Lower lobe of right lung (tissue), 2 donors: ENCODE results near the gene SPN. TPM values are rescaled to one million over a fixed set of nuclear protein-coding genes. Genes with fewer than 3 reads are reported as not detected.

ENCODE experiments used
- ATAC-seq, 2 donors: fragments of 200-7000 bp; cut with Tn5 transposase; one replicate each; pipeline ENCODE4 v1.9.1; 2020 to 2022; ENCODE audit warnings: mild to moderate bottlenecking in 2 of 2, moderate library complexity in 2 of 2
- DNase-seq: peaks from one replicate; pipeline ENCODE4 v3.0.0-alpha.2; 2020
- H3K27ac ChIP-seq: fragments of 200-600 bp; one replicate; pipeline ENCODE4 v1.8.0; 2022
- H3K27me3 ChIP-seq: fragments of 200-600 bp; one replicate; pipeline ENCODE4 v1.8.0; 2022; ENCODE audit warnings: low read depth
- H3K36me3 ChIP-seq: fragments of 200-600 bp; one replicate; pipeline ENCODE4 v1.8.0; 2022; ENCODE audit warnings: mild to moderate bottlenecking
- H3K4me1 ChIP-seq: fragments of 200-600 bp; one replicate; pipeline ENCODE4 v1.8.0; 2022
- H3K4me3 ChIP-seq: fragments of 200-600 bp; one replicate; pipeline ENCODE4 v1.8.0; 2022; ENCODE audit warnings: mild to moderate bottlenecking
- H3K9me3 ChIP-seq: fragments of 200-600 bp; one replicate; pipeline ENCODE4 v1.8.0; 2022
- intact Hi-C: fragments of 100-400 bp; cut with DNase I; formaldehyde crosslinking; loops from one replicate; pipeline ENCODE4 v1.11.0; 2022
- total RNA-seq: library from RNA; stranded (reverse); fragmentation: NEBNext Ultra II Directional; extraction: Animal tissue kit (Norgen Biotek cat#: 25700); gene quantifications from one replicate; pipeline ENCODE4 v1.2.1, GENCODE V29; 2021
- TF ChIP-seq, protein P1 (sequence below): fragments of 200-600 bp; IDR thresholded peaks from one replicate; pipeline ENCODE4 v1.8.0; 2022; ENCODE audit warnings: antibody characterized with exemption, mild to moderate bottlenecking
- donor health status: DM: no; HTN: yes; CAD: no; lungs with severe emphysema.

SPN gene
- total RNA-seq, 1 donor from 2014 or later: 109 TPM

DNA sequence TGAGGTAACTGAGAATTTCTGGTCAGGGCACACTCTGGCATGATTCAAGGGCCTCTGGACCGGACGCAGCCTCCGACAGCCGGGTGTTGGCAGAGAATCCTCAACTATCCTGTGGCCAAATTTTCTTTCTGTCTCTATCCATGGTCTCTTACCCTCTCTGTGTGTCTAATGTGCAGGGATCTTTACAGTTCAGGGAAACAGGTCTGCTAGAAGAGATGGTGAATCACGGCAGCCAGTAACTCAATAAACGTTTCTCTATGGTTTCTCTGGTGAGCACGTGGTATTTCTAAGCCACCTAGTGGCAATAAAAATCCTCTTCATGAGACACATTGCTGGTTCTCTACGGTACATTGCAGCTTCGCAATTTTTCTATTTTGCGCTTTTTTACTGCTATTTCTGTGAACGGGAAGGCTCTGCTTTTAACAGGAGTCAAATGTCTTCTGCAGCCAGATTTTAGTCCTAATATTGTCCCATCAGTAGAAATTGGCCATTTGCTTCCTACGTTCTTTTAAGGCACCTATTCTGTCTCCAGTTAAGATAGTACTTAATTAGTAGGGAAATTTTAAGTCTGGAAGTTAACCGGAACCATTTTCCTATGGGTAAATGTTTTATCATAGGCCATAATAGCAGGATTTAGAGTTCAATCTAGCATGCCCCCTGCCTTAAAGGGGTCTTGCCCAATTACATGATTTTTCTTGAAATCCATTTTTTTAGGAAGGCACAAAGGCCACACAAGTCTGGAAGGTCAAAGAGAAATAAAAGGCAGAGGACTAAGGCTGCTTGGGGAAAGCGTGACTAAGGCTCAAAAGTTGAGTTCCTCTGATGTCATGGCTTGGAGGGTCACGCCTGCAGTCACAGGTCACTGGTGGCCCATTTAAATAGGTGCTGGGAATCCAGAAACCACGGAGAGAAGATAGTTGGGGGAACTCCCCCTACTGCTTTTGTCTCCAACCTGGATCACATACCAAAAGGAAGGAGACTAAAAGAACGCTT is 47.5 kb downstream of the SPN start:
- peak; percentile 3 for DNase-seq
- intact Hi-C loops: no loop called here

DNA sequence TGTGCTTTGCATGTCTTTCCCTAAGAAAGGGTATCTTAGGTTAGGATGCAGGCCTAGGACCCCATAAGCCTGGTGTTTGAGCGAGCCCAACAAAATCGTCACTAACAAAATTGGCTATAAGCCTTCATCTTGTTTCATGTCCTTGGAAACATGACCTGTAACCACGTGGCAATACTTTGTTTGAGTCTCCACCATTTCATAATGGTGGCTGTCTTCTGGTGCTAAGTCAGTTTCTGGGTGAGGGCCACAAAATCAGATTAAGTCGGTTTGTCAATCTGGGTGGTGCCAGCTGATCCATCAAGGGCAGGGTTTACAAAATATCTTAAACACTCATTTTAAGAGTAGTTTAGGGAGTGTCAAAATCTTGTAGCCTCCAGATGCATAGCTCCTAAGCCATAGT is 49.8 kb downstream of the SPN start:
- no peak overlapping the region for H3K27ac ChIP-seq
- peaks cover 8% of the 10 kb centered on the region for H3K4me1 ChIP-seq
- DNase-seq (no peak), ATAC-seq (no peak)
- H3K9me3 ChIP-seq: no peaks in the 10 kb centered on the region
- H3K4me3 ChIP-seq: no peak overlapping the region
- no peaks in the 10 kb centered on the region for H3K27me3 ChIP-seq
- H3K36me3 ChIP-seq: no peaks in the 10 kb centered on the region
- TF ChIP-seq, protein P1, sequence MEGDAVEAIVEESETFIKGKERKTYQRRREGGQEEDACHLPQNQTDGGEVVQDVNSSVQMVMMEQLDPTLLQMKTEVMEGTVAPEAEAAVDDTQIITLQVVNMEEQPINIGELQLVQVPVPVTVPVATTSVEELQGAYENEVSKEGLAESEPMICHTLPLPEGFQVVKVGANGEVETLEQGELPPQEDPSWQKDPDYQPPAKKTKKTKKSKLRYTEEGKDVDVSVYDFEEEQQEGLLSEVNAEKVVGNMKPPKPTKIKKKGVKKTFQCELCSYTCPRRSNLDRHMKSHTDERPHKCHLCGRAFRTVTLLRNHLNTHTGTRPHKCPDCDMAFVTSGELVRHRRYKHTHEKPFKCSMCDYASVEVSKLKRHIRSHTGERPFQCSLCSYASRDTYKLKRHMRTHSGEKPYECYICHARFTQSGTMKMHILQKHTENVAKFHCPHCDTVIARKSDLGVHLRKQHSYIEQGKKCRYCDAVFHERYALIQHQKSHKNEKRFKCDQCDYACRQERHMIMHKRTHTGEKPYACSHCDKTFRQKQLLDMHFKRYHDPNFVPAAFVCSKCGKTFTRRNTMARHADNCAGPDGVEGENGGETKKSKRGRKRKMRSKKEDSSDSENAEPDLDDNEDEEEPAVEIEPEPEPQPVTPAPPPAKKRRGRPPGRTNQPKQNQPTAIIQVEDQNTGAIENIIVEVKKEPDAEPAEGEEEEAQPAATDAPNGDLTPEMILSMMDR: no peak
- intact Hi-C loops: no loop called here

More for the DNA sequence above, 47.5 kb downstream of the SPN start:
- ATAC-seq: peak; percentile 78 to 89
- Histone ChIP-seq H3K4me1 (peaks cover 8% of the 10 kb centered on the region), H3K27me3 (no peaks in the 10 kb centered on the region), H3K9me3 (no peaks in the 10 kb centered on the region), H3K4me3 (no peak overlapping the region), H3K36me3 (no peaks in the 10 kb centered on the region), H3K27ac (no peak overlapping the region)
- TF ChIP-seq, protein P1: peak; percentile 64

DNA sequence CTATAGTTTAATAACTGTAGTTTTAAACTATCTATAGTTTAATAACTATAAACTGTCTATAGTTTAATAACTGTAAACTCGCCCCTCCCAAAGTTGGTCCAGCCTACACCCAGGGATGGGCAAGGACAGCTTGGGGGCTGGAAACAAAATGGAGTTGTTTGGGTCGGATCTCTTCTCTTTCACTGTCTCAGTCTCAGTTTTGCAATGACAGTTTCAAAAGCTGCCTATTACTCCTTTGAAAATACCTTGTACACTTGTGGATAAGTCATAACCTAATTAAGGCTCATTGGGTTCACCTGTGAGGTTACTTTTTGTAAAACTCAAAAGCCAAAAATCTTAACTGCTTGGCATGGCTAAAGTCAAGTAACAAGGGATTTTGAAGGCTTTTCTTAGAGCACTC is 51.3 kb downstream of the SPN start:
- Histone ChIP-seq H3K9me3 (no peaks in the 10 kb centered on the region), H3K4me3 (no peak overlapping the region), H3K27me3 (no peaks in the 10 kb centered on the region), H3K36me3 (no peaks in the 10 kb centered on the region), H3K27ac (no peak overlapping the region), H3K4me1 (peaks cover 8% of the 10 kb centered on the region)
- TF ChIP-seq, protein P1: no peak
- intact Hi-C loops: no loop called here
- DNase-seq (no peak), ATAC-seq (no peak)

DNA sequence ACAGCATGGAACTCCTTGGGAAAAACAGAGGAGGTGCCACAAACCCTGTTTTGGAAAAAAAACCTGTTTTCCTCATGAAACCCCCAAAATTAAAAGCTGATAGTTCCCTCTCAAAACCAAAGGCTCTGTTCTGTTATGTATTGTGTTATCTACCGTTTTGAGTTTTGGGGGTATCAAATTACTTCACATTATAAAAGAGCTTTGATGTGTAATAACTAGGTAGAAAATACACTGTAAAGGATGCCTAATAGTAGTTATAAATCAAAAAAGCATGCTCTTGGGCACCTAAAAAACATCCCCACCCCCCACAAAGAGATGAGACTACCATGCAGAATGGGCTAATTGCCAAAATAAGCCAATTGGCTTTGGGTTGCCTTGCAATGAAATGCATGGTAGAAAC is 51.9 kb downstream of the SPN start:
- H3K4me3 ChIP-seq: no peak overlapping the region
- intact Hi-C loops: no loop called here
- H3K27me3 ChIP-seq: no peaks in the 10 kb centered on the region
- no peak for ATAC-seq
- H3K27ac ChIP-seq: no peak overlapping the region
- H3K9me3 ChIP-seq: no peaks in the 10 kb centered on the region
- H3K36me3 ChIP-seq: no peaks in the 10 kb centered on the region
- DNase-seq: no peak
- TF ChIP-seq, protein P1: no peak
- peaks cover 8% of the 10 kb centered on the region for H3K4me1 ChIP-seq

DNA sequence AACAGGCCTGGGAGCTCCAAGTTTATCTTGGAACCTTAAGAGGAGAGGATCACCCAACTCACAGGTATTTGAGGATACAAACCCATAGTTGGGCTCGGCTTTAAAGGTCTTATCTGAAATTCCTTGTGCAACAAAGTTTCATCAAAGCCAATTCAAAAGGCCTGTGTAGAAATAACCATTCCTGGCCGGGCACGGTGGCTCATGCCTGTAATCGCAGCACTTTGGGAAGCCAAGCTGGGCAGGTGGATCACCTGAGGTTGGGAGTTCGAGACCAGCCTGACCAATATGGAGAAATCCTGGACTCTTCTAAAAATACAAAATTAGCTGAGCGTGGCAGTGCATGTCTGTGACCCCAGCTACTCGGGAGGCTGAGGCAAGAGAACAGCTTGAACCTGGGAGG is 54.1 kb downstream of the SPN start:
- DNase-seq (no peak), ATAC-seq (no peak)
- Histone ChIP-seq H3K4me1 (no peaks in the 10 kb centered on the region), H3K4me3 (no peak overlapping the region), H3K27ac (no peak overlapping the region), H3K36me3 (no peaks in the 10 kb centered on the region), H3K9me3 (no peaks in the 10 kb centered on the region), H3K27me3 (no peaks in the 10 kb centered on the region)
- TF ChIP-seq, protein P1: no peak
- intact Hi-C loops: no loop called here
